Nephron (organoid): ENCODE measurements around the gene EGLN1.
A peak's percentile ranks its signal among the peaks of the same experiment; 100 is the strongest.

Experiments used
- H3K27ac Mint-ChIP-seq, 3 experiments: 2 replicates each; pipeline ENCODE4 v1.8.0; 2020; ENCODE audit warnings: mixed read lengths in 3 of 3, mild to moderate bottlenecking in 2 of 3, moderate library complexity in 1 of 3
- H3K27me3 Mint-ChIP-seq: 2 replicates; pipeline ENCODE4 v1.8.0; 2021; ENCODE audit warnings: low read depth, mild to moderate bottlenecking, moderate library complexity, mixed read lengths
- H3K36me3 Mint-ChIP-seq: 2 replicates; pipeline ENCODE4 v1.8.0; 2020; ENCODE audit warnings: low read depth, mixed read lengths
- H3K4me1 Mint-ChIP-seq: 2 replicates; pipeline ENCODE4 v1.8.0; 2020; ENCODE audit warnings: mixed read lengths
- H3K4me3 Mint-ChIP-seq, 3 experiments: 2 replicates each; pipeline ENCODE4 v1.8.0; 2020; ENCODE audit warnings: mild to moderate bottlenecking in 3 of 3, mixed read lengths in 3 of 3, moderate library complexity in 2 of 3
- H3K9me3 Mint-ChIP-seq: 2 replicates; pipeline ENCODE4 v1.8.0; 2020; ENCODE audit warnings: mixed read lengths
- TF ChIP-seq, protein P1 (sequence below), 3 experiments: fragments of 200-600 bp; sonication (generic); IDR thresholded peaks; one replicate each; pipeline ENCODE4 v1.5.0; 2021; ENCODE audit warnings: antibody characterized with exemption in 3 of 3; ENCODE audit not compliant: unreplicated experiment in 3 of 3

EGLN1 gene

DNA sequence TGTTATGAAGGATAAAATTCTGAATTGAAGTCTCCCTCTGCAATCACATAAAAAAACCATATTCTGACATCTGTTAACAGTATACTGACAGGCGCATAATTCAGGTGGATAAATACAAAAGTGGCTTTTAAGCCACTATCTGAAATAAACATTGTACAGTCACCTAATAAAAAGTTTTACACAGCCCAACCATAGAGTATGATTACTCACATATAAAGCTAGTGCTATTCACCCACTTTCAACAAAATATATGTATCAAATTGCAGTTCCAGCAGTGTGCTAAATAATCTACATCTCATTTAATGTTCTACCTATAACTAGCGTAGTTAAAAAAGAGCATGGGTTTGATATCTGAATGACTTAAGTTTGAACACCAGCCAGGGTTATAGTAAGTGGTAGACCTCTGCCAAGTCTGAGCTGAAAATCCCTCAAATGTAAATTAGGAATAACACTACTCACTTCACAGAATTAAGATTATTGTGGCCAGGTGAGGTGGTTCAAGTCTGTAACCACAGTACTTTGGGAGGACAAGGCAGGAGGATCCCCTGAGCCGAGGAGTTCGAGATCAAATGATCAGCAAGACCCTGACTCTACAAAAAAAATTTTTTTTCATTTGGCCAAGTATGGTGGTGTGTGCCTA, 3.9 kb downstream of the EGLN1 start:
- no peak overlapping the region for H3K27ac Mint-ChIP-seq
- peaks cover 14% of the 10 kb centered on the region for H3K36me3 Mint-ChIP-seq
- peaks cover 56% of the 10 kb centered on the region for H3K4me1 Mint-ChIP-seq
- H3K9me3 Mint-ChIP-seq: no peaks in the 10 kb centered on the region
- no peaks in the 10 kb centered on the region for H3K27me3 Mint-ChIP-seq
- TF ChIP-seq, protein P1, sequence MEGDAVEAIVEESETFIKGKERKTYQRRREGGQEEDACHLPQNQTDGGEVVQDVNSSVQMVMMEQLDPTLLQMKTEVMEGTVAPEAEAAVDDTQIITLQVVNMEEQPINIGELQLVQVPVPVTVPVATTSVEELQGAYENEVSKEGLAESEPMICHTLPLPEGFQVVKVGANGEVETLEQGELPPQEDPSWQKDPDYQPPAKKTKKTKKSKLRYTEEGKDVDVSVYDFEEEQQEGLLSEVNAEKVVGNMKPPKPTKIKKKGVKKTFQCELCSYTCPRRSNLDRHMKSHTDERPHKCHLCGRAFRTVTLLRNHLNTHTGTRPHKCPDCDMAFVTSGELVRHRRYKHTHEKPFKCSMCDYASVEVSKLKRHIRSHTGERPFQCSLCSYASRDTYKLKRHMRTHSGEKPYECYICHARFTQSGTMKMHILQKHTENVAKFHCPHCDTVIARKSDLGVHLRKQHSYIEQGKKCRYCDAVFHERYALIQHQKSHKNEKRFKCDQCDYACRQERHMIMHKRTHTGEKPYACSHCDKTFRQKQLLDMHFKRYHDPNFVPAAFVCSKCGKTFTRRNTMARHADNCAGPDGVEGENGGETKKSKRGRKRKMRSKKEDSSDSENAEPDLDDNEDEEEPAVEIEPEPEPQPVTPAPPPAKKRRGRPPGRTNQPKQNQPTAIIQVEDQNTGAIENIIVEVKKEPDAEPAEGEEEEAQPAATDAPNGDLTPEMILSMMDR (IDR thresholded peaks at IDR 0.05; ENCODE audit: unreplicated experiment in 3 of 3): no peak
- H3K4me3 Mint-ChIP-seq: peak overlapping the region; percentile 90 to 95 (median 90)

DNA sequence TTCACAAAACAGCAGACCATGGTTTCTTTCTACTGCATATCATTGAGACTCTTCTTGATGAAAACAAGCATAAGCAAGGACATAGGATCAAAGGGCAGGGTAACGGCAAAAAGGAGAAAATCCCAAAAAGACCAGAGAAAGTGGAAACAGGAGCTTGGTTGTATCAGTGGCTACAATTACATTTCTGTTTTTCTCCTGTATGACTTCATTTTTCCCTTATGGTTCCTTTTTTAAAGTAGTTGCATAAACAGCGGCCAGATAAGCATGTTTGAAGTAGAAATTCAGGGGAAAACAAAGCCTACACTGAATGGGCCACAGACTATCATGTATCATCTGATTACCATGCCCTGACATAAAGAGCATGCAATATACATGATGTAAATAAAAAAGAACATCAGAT, 4.6 kb downstream of the EGLN1 start:
- Mint-ChIP-seq H3K4me3 (peak overlapping the region; percentile 39 to 59 (median 56)), H3K4me1 (peaks cover 54% of the 10 kb centered on the region), H3K36me3 (peaks cover 21% of the 10 kb centered on the region), H3K27ac (no peak overlapping the region), H3K27me3 (no peaks in the 10 kb centered on the region), H3K9me3 (no peaks in the 10 kb centered on the region)
- TF ChIP-seq, protein P1 (IDR thresholded peaks at IDR 0.05; ENCODE audit: unreplicated experiment in 3 of 3): no peak

DNA sequence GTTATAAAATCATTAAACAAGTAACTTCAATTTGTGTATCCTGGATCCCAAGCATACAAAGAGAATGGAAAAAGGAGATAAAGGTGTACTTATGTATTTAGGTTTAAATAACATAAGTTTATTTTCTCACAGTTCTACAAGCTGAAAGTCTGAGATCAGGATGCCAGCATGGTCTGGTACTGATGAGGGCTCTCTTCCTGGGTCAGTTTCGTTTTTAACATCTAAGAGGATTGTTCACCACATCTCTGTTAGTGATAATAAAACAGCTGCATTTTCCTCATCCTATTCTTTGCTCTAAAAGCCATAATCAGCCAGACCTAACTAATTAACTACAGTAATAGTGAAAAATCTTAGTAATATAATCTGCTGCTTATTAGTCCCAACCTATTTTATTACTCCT, 5.2 kb downstream of the EGLN1 start:
- peak overlapping the region; percentile 39 to 59 (median 56) for H3K4me3 Mint-ChIP-seq
- TF ChIP-seq, protein P1 (IDR thresholded peaks at IDR 0.05; ENCODE audit: unreplicated experiment in 3 of 3): no peak
- peaks cover 26% of the 10 kb centered on the region for H3K36me3 Mint-ChIP-seq
- H3K9me3 Mint-ChIP-seq: no peaks in the 10 kb centered on the region
- H3K27ac Mint-ChIP-seq: no peak overlapping the region
- peaks cover 54% of the 10 kb centered on the region for H3K4me1 Mint-ChIP-seq
- H3K27me3 Mint-ChIP-seq: no peaks in the 10 kb centered on the region

DNA sequence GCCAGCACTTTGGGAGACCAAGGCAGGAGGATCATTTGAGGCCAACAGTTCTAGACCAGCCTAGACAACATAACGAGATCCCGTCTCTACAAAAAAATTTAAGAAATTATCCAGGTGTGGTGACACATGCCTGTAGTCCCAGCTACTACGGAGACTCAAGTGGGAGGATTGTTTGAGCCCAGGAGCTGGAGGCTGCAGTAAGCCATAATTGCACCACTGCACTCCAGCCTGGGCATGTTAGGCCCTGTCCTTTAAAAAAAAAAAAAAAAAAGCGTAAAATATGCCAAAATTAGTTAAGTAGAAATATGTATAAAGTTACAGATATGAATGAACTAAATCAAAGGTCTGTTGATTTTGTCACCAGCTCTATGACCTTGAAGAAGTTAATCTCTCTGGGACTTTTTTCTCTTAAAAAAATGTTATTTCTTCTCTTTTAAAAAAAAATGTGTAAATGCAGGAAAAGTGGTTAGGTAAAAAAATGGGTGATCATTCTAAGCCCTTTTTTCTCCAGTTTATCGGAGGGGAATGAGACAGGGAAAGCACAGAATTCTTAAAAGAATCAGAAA, 7.0 kb downstream of the EGLN1 start:
- peaks cover 26% of the 10 kb centered on the region for H3K36me3 Mint-ChIP-seq
- H3K9me3 Mint-ChIP-seq: no peaks in the 10 kb centered on the region
- peaks cover 53% of the 10 kb centered on the region for H3K4me1 Mint-ChIP-seq
- no peak overlapping the region for H3K4me3 Mint-ChIP-seq
- no peak overlapping the region for H3K27ac Mint-ChIP-seq
- TF ChIP-seq, protein P1 (IDR thresholded peaks at IDR 0.05; ENCODE audit: unreplicated experiment in 3 of 3): no peak
- no peaks in the 10 kb centered on the region for H3K27me3 Mint-ChIP-seq

DNA sequence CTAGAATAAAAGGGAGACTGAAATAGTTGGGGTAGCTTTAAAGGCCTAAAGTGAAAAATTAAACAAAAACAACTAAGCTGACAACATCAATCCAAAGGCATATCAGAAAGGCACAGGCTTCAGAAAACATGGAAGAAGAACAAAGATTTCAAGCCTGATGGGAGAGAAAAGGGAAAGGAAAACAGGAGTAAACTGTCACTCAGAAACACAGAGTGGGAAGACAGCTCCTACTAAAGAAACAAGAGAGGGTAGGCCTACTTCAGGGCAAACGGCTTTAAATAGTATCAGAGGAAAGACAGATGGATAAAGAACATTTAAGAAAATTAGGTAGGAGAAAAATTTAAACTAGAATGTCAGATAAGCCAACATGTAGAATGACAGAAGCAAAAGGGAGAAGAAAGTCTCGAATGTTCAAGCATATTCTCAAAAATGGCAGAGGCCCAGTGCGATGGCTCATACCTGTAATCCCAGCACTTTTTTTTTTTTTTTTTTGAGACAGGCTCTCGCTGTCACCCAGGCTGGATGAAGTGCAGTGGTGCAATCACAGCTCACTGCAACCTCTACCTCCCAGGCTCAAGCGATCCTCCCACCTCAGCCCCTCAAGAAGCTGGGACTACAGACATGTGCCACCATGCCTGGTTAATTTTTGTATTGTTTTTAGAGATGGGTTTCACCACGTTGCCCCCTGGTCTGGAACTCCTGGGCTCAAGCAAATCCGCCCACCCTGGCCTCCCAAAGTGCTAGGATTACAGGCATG, 7.6 kb downstream of the EGLN1 start:
- Mint-ChIP-seq H3K4me1 (peaks cover 47% of the 10 kb centered on the region), H3K36me3 (peaks cover 26% of the 10 kb centered on the region), H3K9me3 (no peaks in the 10 kb centered on the region), H3K27ac (peak overlapping the region; percentile 33 to 62 (median 43)), H3K27me3 (no peaks in the 10 kb centered on the region), H3K4me3 (peak overlapping the region; percentile 5 to 16 (median 10))
- TF ChIP-seq, protein P1 (IDR thresholded peaks at IDR 0.05; ENCODE audit: unreplicated experiment in 3 of 3): no peak
